MCF 10A (cell line): ENCODE measurements around the gene DYSF. TPM values are rescaled to one million over a fixed set of nuclear protein-coding genes. Genes with fewer than 3 reads are reported as not detected.

ENCODE experiments used
- BruUV-seq: library from RNA; stranded (reverse); fragments of 400-500 nt; replicated peaks from 2 replicates; lab custom pipeline; 2021; lab: Mats Ljungman, UMichigan
- CTCF ChIA-PET: fragments of 300-600 bp; sonication (Branson Sonifier 250); formaldehyde crosslinking; extraction: SDS; loops from one replicate; lab custom pipeline; 2021; ENCODE audit warnings: antibody characterized with exemption, inconsistent platforms; lab: Yijun Ruan, JAX
- POLR2A ChIA-PET: fragments of 300-600, 350-650 bp; sonication (Branson Sonifier 250); formaldehyde crosslinking; extraction: SDS; loops from one replicate; lab custom pipeline; 2020; ENCODE audit warnings: antibody characterized with exemption, inconsistent platforms; lab: Yijun Ruan, JAX
- DNase-seq: peaks from one replicate; pipeline ENCODE4 v3.0.0-alpha.2; 2018; ENCODE audit not compliant: unreplicated experiment
- H3K27ac Mint-ChIP-seq: one replicate; pipeline ENCODE4 v1.8.0; 2022; ENCODE audit warnings: mild to moderate bottlenecking, low read depth, mixed read lengths; ENCODE audit not compliant: unreplicated experiment
- H3K27me3 Mint-ChIP-seq: one replicate; pipeline ENCODE4 v1.8.0; 2022; ENCODE audit warnings: mixed read lengths; ENCODE audit not compliant: insufficient read depth, unreplicated experiment
- H3K36me3 Mint-ChIP-seq: one replicate; pipeline ENCODE4 v1.8.0; 2022; ENCODE audit warnings: mild to moderate bottlenecking, moderate library complexity, mixed read lengths; ENCODE audit not compliant: insufficient read depth, unreplicated experiment
- H3K4me1 Mint-ChIP-seq: one replicate; pipeline ENCODE4 v1.8.0; 2022; ENCODE audit warnings: mixed read lengths; ENCODE audit not compliant: insufficient read depth, unreplicated experiment
- H3K4me3 Mint-ChIP-seq: one replicate; pipeline ENCODE4 v1.8.0; 2022; ENCODE audit warnings: mild to moderate bottlenecking, moderate library complexity, mixed read lengths; ENCODE audit not compliant: unreplicated experiment
- H3K9me3 Mint-ChIP-seq: one replicate; pipeline ENCODE4 v1.8.0; 2022; ENCODE audit warnings: mixed read lengths; ENCODE audit not compliant: unreplicated experiment
- intact Hi-C: fragments of 100-400 bp; cut with micrococcal nuclease; formaldehyde crosslinking; loops from 2 replicates; pipeline ENCODE4 v1.14.1; 2022
- total RNA-seq: library from RNA; stranded (reverse); gene quantifications from 2 replicates; pipeline ENCODE4 v1.2.3, GENCODE V29; 2022
- TF ChIP-seq, protein P1 (sequence below): fragments of 200-600 bp; IDR thresholded peaks from one replicate; pipeline ENCODE4 v1.8.0; 2022; ENCODE audit warnings: antibody characterized with exemption, mild to moderate bottlenecking; ENCODE audit not compliant: unreplicated experiment

DYSF gene
- total RNA-seq, 1 experiment from 2014 or later: 2.0 TPM

DNA sequence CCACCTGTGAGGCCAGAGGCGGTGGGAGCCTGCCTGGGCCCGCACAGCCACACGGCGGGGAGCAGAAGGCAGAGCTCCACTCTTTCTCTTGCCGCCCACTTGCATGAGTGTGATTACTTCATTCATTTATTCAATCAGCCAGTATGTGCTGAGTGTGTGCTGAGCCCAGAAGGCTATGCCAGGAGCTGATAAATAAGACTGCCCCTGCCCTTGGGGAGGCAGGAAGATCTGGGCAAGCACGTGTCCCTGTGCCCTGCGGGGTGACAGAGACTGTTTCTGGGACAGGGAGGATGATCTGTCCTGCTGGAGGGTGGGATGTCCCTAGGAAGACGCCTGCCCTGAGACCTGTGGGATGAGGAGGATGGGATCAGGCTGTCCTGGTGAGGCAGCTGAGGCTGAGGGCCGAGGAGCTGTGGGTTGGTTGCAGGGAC is 250.8 kb downstream of the DYSF start:
- Mint-ChIP-seq H3K27ac (no peak overlapping the region), H3K27me3 (peaks cover 59% of the 10 kb centered on the region), H3K4me3 (no peak overlapping the region), H3K36me3 (no peaks in the 10 kb centered on the region), H3K9me3 (no peaks in the 10 kb centered on the region), H3K4me1 (no peaks in the 10 kb centered on the region)
- ChIA-PET POLR2A (no interaction called here), CTCF (interaction anchor here (0.7 to 1.2 kb wide), 2 partner anchors 21 to 94 kb away, joined by 4 to 5 read pairs; no protein-coding TSS in a partner anchor)
- TF ChIP-seq, protein P1, sequence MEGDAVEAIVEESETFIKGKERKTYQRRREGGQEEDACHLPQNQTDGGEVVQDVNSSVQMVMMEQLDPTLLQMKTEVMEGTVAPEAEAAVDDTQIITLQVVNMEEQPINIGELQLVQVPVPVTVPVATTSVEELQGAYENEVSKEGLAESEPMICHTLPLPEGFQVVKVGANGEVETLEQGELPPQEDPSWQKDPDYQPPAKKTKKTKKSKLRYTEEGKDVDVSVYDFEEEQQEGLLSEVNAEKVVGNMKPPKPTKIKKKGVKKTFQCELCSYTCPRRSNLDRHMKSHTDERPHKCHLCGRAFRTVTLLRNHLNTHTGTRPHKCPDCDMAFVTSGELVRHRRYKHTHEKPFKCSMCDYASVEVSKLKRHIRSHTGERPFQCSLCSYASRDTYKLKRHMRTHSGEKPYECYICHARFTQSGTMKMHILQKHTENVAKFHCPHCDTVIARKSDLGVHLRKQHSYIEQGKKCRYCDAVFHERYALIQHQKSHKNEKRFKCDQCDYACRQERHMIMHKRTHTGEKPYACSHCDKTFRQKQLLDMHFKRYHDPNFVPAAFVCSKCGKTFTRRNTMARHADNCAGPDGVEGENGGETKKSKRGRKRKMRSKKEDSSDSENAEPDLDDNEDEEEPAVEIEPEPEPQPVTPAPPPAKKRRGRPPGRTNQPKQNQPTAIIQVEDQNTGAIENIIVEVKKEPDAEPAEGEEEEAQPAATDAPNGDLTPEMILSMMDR: no peak
- intact Hi-C loops: no loop called here
- no TSS peak for BruUV-seq
- no peak for DNase-seq

- Mint-ChIP-seq H3K4me1 (no peaks in the 10 kb centered on the region), H3K9me3 (no peaks in the 10 kb centered on the region), H3K4me3 (no peak overlapping the region), H3K27me3 (peaks cover 53% of the 10 kb centered on the region), H3K36me3 (no peaks in the 10 kb centered on the region), H3K27ac (no peak overlapping the region)
- BruUV-seq: no TSS peak
- intact Hi-C loops: no loop called here
- TF ChIP-seq, protein P1: no peak
- DNase-seq: no peak
- CTCF ChIA-PET: interaction anchor here (1.2 kb wide), 1 partner anchor 95 kb away, joined by 4 read pairs; no protein-coding TSS in a partner anchor
- POLR2A ChIA-PET: no interaction called here
These were observed 251.3 kb downstream of the DYSF start for GRCh38 chr2:71704688-71705087.

- no peaks in the 10 kb centered on the region for H3K9me3 Mint-ChIP-seq
- TF ChIP-seq, protein P1: no peak
- no peaks in the 10 kb centered on the region for H3K4me1 Mint-ChIP-seq
- H3K36me3 Mint-ChIP-seq: no peaks in the 10 kb centered on the region
- CTCF ChIA-PET: interaction anchor here (0.5 kb wide), 1 partner anchor 1377 kb away, joined by 4 read pairs; no protein-coding TSS in a partner anchor
- no TSS peak for BruUV-seq
- no peak for DNase-seq
- H3K27ac Mint-ChIP-seq: no peak overlapping the region
- no peak overlapping the region for H3K4me3 Mint-ChIP-seq
- H3K27me3 Mint-ChIP-seq: peaks cover 49% of the 10 kb centered on the region
- POLR2A ChIA-PET: no interaction called here
- intact Hi-C loops: no loop called here
These were observed 252.0 kb downstream of the DYSF start for GRCh38 chr2:71705171-71705960.

DNA sequence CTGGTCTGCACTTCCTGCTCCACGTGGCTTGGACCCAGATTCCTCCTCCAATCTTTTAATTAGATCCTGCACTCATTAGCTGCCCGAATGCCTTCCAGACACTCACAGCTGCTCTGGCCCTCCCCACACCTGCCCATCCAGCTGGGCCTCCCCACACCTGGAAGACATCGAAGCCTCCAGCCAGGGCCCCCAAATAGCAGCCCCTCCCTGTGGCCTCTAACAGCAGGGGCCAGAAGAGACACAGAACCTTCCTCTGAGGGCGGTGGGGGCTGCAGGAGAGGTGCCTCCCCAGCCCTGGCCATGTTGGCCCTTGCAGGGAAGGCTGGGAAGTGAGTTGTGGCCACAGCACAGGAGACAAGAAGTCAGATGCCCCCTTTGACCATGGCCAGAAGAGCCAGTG is 252.8 kb downstream of the DYSF start:
- no peak for DNase-seq
- Mint-ChIP-seq H3K27me3 (peaks cover 48% of the 10 kb centered on the region), H3K4me3 (no peak overlapping the region), H3K27ac (no peak overlapping the region), H3K36me3 (no peaks in the 10 kb centered on the region), H3K9me3 (no peaks in the 10 kb centered on the region), H3K4me1 (no peaks in the 10 kb centered on the region)
- no TSS peak for BruUV-seq
- ChIA-PET POLR2A (no interaction called here), CTCF (no interaction called here)
- intact Hi-C loops: no loop called here
- TF ChIP-seq, protein P1: no peak
